ENCODE data around the gene GP1BA. TPM values are rescaled to one million over a fixed set of nuclear protein-coding genes. Genes with fewer than 3 reads are reported as not detected.

The GP1BA gene
- total RNA-seq, 1 experiment from 2014 or later: not detected

GRCh38 chr17:4891411-4892410 lies 40.4 kb upstream of the GP1BA start:
- intact Hi-C loops (cut with micrococcal nuclease; ENCODE audit: unreplicated experiment): no loop called here
- H3K4me3 Mint-ChIP-seq (ENCODE audit: low read depth, unreplicated experiment): no peak overlapping the region
- peaks cover 45% of the 10 kb centered on the region for H3K36me3 Mint-ChIP-seq (ENCODE audit: insufficient read depth, unreplicated experiment)
- H3K9me3 Mint-ChIP-seq (ENCODE audit: low read depth, unreplicated experiment): no peaks in the 10 kb centered on the region
- TF ChIP-seq, protein P1, sequence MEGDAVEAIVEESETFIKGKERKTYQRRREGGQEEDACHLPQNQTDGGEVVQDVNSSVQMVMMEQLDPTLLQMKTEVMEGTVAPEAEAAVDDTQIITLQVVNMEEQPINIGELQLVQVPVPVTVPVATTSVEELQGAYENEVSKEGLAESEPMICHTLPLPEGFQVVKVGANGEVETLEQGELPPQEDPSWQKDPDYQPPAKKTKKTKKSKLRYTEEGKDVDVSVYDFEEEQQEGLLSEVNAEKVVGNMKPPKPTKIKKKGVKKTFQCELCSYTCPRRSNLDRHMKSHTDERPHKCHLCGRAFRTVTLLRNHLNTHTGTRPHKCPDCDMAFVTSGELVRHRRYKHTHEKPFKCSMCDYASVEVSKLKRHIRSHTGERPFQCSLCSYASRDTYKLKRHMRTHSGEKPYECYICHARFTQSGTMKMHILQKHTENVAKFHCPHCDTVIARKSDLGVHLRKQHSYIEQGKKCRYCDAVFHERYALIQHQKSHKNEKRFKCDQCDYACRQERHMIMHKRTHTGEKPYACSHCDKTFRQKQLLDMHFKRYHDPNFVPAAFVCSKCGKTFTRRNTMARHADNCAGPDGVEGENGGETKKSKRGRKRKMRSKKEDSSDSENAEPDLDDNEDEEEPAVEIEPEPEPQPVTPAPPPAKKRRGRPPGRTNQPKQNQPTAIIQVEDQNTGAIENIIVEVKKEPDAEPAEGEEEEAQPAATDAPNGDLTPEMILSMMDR (IDR thresholded peaks at IDR 0.05; ENCODE audit: unreplicated experiment): no peak
- CTCF ChIA-PET: interaction anchor here (1.0 kb wide), 1 partner anchor 104 kb away, joined by 4 read pairs; no protein-coding TSS in a partner anchor
- H3K4me1 Mint-ChIP-seq (ENCODE audit: low read depth, unreplicated experiment): no peaks in the 10 kb centered on the region
- H3K27ac Mint-ChIP-seq (ENCODE audit: unreplicated experiment): no peak overlapping the region
- no peak for DNase-seq
- no TSS peak for BruUV-seq (replicated peaks)
- H3K27me3 Mint-ChIP-seq (ENCODE audit: unreplicated experiment): no peaks in the 10 kb centered on the region

- DNase-seq: no peak
- no peaks in the 10 kb centered on the region for H3K27me3 Mint-ChIP-seq (ENCODE audit: unreplicated experiment)
- intact Hi-C loops (cut with micrococcal nuclease; ENCODE audit: unreplicated experiment): no loop called here
- CTCF ChIA-PET: no interaction called here
- H3K36me3 Mint-ChIP-seq (ENCODE audit: insufficient read depth, unreplicated experiment): peaks cover 36% of the 10 kb centered on the region
- H3K4me1 Mint-ChIP-seq (ENCODE audit: low read depth, unreplicated experiment): no peaks in the 10 kb centered on the region
- no peak overlapping the region for H3K27ac Mint-ChIP-seq (ENCODE audit: unreplicated experiment)
- no TSS peak for BruUV-seq (replicated peaks)
- no peak overlapping the region for H3K4me3 Mint-ChIP-seq (ENCODE audit: low read depth, unreplicated experiment)
- TF ChIP-seq, protein P1 (IDR thresholded peaks at IDR 0.05; ENCODE audit: unreplicated experiment): no peak
- no peaks in the 10 kb centered on the region for H3K9me3 Mint-ChIP-seq (ENCODE audit: low read depth, unreplicated experiment)
These were observed 39.4 kb upstream of the GP1BA start for GRCh38 chr17:4892499-4893221.

DNA sequence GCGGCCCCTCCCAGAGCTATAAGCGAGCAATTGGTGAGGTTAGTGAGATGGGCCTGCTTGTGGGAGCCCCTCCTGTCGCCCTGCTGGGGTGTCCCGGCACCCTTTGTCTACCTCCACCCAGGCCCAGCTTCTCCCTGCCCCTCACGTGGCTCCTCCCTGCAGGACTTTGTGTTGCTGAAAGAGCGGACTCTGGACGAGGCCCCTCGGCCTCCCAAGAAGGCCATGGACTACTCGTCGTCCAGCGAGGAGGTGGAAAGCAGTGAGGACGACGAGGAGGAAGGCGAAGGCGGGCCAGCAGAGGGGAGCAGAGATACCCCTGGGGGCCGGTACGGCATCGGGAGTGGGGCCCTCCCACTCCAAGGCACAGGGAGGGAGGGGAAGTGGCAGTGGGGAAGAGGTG lies 38.8 kb upstream of the GP1BA start:
- peaks cover 36% of the 10 kb centered on the region for H3K36me3 Mint-ChIP-seq (ENCODE audit: insufficient read depth, unreplicated experiment)
- H3K9me3 Mint-ChIP-seq (ENCODE audit: low read depth, unreplicated experiment): no peaks in the 10 kb centered on the region
- no peaks in the 10 kb centered on the region for H3K27me3 Mint-ChIP-seq (ENCODE audit: unreplicated experiment)
- no TSS peak for BruUV-seq (replicated peaks)
- no peak for DNase-seq
- TF ChIP-seq, protein P1 (IDR thresholded peaks at IDR 0.05; ENCODE audit: unreplicated experiment): no peak
- H3K4me1 Mint-ChIP-seq (ENCODE audit: low read depth, unreplicated experiment): no peaks in the 10 kb centered on the region
- no peak overlapping the region for H3K4me3 Mint-ChIP-seq (ENCODE audit: low read depth, unreplicated experiment)
- no peak overlapping the region for H3K27ac Mint-ChIP-seq (ENCODE audit: unreplicated experiment)
- intact Hi-C loops (cut with micrococcal nuclease; ENCODE audit: unreplicated experiment): no loop called here
- CTCF ChIA-PET: no interaction called here

DNA sequence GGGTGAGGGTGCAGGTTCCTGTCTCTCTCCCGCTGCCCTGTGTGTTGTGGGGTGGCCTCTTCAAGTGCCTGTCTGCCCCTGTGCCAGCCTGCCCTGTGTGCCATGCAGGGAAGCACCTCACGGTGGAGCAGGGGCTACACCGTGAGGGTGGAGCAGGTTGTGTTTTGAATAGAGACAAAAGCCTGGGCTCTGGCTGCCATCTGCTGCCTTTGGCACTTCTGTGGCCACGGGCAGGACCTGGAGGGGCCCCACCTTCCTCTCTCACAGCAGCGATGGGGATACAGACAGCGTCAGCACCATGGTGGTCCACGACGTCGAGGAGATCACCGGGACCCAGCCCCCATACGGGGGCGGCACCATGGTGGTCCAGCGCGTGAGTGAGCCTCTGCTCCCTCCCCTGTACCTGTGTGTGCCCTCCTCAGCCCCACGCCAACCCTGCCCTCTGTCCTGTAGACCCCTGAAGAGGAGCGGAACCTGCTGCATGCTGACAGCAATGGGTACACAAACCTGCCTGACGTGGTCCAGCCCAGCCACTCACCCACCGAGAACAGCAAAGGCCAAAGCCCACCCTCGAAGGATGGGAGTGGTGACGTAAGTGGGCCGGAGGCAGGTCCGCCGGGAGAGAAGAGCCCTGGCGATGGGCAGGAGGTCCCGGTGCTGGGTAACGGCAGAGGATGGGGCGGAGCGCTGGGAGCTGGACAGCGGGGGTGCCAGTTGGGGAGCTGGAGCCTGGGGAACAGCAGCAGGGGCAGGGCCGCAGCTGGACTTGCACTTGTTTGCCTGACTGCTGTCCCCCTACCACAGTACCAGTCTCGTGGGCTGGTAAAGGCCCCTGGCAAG lies 38.1 kb upstream of the GP1BA start:
- Mint-ChIP-seq H3K27me3 (ENCODE audit: unreplicated experiment) (no peaks in the 10 kb centered on the region), H3K27ac (ENCODE audit: unreplicated experiment) (no peak overlapping the region), H3K9me3 (ENCODE audit: low read depth, unreplicated experiment) (no peaks in the 10 kb centered on the region), H3K36me3 (ENCODE audit: insufficient read depth, unreplicated experiment) (peaks cover 34% of the 10 kb centered on the region), H3K4me3 (ENCODE audit: low read depth, unreplicated experiment) (no peak overlapping the region), H3K4me1 (ENCODE audit: low read depth, unreplicated experiment) (no peaks in the 10 kb centered on the region)
- CTCF ChIA-PET: no interaction called here
- TF ChIP-seq, protein P1 (IDR thresholded peaks at IDR 0.05; ENCODE audit: unreplicated experiment): no peak
- DNase-seq: no peak
- BruUV-seq (replicated peaks): no TSS peak
- intact Hi-C loops (cut with micrococcal nuclease; ENCODE audit: unreplicated experiment): no loop called here
